ENCODE results near the gene CCER1.
A peak's percentile ranks its signal among the peaks of the same experiment; 100 is the strongest.

The CCER1 gene

DNA sequence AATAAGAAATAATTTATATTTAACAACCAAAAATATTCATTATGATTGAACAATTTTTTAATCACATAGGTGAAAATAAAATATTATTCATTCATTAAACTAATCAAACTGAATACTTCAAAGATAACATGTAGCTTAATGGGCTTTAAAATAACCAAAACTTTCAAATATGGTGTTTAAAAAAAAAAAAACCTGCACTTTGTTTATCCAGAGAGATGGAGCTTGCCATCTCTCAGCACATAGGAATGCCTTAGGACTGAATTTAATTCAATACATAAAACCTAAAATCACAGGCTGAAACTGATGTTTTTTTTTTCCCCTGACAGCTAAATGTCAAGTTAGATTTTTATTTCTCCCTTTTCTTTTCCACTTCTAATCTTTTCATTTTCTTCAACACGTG is 14.4 kb upstream of the CCER1 start:
- DNase-seq (ENCODE audit: low spot score) (no peak), FAIRE-seq (no peak)

DNA sequence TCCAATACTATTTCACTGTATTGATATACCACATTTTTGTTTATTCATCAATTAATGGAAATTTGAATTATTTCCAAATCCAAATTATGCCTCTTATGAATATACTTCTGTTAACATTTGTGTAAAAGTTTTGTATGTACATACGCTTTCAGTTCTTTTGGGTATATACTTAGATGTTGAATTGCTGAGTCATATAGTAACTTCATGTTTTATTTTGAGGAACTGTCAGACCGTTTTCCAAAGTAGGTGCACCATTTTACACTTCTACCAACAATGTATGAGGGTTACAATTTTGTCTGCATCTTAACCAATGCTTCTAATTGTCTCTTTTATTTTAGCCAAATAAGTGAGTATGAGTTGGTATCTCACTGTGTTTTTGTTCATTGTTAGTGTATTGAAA is 10.2 kb upstream of the CCER1 start:
- DNase-seq (ENCODE audit: low spot score) (no peak), FAIRE-seq (no peak)

DNA sequence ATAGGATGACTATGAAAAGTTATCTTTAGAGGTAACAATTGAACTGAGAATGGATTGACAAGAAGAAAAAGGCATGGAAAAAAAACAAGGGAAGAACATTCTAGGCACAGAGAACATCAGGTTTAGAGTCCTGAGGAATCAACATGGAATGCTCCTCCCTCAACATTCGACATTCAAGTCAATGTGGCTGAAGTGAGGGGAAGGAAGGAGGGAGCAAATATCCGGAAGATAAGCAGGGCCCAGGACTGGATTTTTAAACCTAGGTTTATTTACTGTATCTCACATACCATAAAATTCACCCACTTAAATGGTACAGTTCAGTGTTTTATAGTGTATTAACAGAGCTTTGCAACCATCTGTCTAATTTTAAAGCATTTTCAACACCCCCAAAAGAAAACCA is 9.6 kb upstream of the CCER1 start:
- no peak for FAIRE-seq

DNA sequence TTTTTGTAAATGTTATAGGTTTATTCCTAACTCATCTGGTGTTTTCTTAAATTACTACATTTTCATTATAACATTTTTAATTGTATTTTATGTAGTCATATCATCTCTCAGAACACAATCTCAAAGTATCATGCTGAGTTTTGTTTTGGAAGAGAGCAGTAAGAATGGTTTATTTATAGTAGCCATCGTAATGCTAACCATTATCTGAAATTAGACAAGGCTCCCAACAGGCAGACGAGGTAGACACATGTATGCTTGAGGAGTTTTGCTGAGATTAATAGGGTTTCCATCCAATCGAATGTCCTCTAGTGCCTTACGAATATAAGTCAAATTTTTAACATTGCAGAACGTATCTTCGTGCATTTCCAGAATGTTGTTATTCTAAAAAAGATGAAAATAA is 9.0 kb upstream of the CCER1 start:
- FAIRE-seq = no peak

More for the DNA sequence above, 9.6 kb upstream of the CCER1 start:
- no peak for DNase-seq (ENCODE audit: low spot score)

DNA sequence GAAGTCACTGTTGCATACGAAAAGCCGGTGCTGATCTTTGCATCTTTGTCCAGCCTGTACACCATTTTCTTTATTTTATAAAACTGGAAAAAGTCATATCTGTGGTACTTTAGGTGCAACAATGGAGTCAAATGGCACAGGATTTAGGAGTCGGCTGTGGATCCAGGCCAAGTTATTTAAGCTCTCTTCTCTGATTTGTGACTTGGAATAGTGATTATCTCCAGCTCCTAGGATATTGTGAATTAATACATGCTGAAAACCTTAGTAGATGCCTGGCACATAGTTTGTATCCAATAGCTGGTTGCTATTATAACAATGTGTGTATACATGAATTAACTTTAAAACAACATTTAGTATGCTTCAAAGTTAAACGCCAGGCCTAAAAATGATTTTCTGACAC is 6.2 kb upstream of the CCER1 start:
- FAIRE-seq (no peak), DNase-seq (ENCODE audit: low spot score) (no peak)

More for the DNA sequence above, 9.0 kb upstream of the CCER1 start:
- no peak for DNase-seq (ENCODE audit: low spot score)

DNA sequence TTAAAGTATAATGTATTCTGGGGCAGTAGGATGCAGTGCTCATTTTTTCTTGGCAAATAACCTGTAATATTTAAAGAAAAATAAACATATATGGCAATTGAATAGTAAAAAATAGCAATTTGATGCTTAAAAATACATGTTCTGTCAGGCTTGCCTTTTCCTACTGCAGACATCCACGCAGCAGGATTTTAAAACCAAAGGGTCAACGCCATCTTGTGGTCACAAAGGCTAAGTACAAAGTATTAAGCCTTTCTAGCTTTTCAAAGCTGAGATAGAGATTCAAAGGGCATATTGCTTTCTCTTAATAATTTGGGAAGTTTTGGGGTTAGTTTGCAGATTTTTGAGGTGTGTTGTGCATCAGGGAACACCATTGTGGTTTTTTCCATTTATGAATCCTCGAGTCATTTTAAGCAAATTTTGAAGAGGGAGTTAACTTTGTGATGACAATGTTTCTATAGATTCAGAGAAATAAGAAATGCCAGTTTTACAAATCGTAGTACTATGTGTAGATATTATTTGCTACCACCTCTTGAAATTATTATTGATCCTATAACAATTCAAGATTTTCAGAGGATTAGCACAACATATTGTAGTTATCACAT is 4.7 kb upstream of the CCER1 start:
- no peak for DNase-seq (ENCODE audit: low spot score)

DNA sequence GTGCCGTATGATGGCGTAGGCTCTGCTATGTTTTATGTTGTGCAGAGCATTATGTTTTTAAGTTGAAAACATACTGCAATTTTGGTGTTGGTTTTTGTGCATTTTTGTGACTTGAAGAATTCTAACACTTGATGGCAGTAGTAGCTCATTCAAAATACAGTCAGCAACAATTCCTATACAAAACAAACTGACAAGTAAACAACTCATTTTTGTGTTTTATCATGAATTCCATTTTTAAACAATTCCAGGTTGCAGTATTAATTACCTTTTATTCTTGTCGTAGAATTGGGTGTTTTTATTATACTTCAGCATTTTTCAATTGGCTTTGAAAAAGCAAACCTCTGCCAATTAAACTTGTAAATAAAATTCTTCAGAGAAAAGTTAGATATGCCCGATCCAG is 4.1 kb upstream of the CCER1 start:
- DNase-seq (ENCODE audit: low spot score) = no peak
- FAIRE-seq = no peak

More for the DNA sequence above, 4.7 kb upstream of the CCER1 start:
- FAIRE-seq = no peak

DNA sequence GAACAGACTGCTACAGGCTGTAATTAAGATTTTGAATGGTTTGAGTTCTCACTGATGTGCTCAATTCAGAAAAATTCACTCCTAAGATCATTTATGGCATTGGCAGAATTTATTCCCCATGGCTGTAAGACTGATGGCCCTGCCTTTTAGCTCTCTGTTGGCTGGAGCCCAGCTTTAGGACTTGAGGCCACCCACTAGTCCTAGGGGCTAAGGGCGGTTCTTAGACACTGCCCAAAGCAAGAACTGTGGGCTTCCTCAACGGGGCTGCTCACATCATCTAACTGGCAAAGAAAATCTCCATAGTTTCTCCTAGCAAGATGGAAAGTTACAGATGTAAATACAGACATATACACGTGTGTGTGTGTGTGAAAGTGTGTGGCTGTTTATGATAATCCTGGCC is 3.4 kb upstream of the CCER1 start:
- no peak for FAIRE-seq
- no peak for DNase-seq (ENCODE audit: low spot score)

DNA sequence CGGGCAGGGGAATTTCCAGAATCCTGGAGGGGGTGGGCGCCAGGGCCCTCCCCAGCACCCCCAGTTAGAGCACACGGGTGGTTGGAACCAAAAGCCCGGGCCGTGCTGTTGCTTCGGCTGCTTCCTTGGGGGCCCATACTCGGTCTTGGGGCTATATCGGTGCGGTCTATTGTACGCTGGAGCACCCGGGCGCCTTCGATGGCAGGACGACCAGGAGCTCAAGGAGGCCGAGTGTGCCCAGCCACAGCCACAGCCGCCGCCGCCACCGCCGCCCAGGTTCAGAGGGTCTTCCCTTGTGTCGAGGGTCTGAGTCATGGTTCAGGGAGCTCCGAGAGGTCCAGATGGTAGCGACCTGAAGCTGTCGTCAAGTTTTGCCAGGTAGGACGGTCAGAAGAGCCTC is 548 bp downstream of the CCER1 start:
- FAIRE-seq = no peak
- DNase-seq (ENCODE audit: low spot score) = no peak

DNA sequence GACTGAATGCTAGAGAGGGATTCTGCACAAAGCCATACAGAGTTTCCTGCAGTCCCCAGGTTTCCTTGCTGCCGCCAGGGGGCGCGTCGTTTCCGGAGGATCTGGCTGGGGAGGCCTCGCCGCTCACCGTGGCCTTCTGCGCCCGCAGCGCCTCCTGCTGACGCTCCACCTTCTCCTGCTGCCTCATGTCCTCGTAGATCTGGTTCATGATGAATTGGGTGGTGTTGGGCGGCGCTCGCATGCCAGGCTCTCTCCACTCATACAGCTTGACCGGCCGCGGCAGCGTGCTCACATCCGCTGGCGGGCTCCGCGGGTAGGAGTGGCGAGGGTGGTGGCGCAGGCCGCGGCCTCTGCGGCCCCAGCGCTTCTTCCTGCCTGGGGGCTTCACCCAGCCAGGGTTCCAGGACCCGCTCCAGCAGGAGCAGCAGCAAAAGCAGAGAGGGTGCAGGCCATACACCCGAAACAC is 987 bp downstream of the CCER1 start:
- DNase-seq (ENCODE audit: low spot score) (no peak), FAIRE-seq (no peak)

DNA sequence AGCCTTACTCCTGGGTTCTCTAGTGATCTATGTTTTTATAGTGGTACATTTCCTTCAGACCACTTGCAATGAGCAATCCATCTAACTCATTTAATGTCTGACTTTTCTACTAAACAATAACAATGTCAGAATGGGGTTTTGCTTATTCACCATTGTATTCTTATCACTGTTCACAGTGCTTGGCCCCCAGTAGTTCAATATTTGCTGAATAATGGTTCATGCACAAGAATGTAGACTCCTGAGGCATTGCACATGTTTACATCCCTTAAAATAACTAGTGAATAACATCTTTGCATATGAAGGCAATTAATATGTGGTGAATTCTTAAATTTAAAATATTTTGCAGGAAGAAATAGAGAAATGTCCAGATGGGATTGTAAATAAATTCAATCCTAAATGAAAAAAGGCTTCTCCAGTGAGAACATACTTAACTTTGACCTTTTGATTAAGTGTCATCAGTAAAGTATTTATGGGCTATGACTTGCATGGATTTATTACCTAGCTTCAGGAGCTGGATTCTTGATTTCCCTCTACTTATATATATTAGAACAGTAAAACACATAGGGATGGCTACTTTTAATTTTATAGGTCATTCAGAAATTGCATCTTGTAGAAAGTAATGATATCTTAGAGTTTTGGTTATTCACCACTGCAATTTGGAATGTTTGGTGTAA is 3.4 kb downstream of the CCER1 start:
- FAIRE-seq = no peak

DNA sequence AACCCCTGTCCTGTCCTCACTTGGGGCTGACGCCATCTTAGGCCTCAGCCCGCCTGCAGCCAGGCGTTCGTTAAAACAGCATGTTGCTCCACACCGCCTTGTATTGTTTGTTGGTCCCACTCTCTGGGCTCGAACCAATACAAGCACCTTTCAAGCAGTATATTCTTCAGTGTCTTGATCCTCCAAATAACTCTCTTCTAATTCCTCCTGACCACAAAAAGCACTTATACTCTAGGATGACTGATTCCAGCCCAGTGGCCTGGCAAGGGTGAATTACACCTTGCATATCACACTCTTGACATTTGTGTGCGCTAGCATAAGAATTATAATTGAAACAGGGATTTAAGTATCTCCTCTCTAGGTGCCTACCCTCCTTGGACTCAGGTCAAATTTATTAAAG is 7.1 kb downstream of the CCER1 start:
- FAIRE-seq (no peak), DNase-seq (ENCODE audit: low spot score) (no peak)

More for the DNA sequence above, 3.4 kb downstream of the CCER1 start:
- DNase-seq (ENCODE audit: low spot score) = no peak

DNA sequence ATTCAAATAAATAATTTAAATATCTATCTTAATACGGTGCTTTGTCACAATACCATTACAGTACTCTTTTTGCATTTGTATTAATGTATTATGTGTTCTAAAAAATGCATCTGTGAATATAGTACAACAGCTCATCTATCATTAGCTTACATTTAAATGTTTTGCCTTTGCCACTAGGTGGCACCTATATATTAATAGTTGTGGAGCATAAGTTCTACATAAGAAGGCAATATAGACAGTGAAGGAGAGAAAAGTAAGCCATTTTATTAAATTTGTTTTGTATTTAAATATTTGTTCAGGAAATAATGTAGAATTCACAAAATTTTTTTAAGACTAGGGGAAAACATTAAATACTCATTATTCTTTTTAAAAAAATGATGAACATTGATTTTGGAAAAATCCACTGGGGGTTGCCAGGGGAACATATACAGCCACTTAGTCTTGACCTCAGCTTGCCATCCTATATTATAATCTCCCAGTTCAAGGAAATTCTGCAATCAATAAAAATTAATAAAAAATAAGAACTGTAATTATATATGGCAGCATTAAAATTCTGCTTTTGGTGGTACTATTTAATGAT is 9.8 kb downstream of the CCER1 start:
- DNase-seq (ENCODE audit: low spot score) (peak; percentile 6), FAIRE-seq (no peak)

DNA sequence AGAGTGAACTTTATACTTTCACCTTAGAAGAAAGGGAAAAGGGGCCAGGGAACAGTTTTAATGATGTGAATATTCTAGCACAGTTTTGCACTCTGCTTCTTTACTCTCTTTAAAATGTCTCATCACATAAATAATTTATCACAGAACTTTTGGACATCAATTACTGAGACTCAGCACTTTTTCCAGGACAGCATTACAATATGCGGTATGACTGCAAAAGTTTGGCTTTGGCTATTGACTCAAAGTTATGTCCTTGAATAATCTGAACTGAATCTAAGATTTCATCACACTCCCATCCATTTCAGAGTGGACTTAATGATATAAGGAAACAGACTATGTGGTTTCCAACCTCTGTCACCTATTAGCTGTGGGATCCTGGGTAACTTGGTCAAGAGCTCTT is 11.7 kb downstream of the CCER1 start:
- no peak for DNase-seq (ENCODE audit: low spot score)
- no peak for FAIRE-seq

DNA sequence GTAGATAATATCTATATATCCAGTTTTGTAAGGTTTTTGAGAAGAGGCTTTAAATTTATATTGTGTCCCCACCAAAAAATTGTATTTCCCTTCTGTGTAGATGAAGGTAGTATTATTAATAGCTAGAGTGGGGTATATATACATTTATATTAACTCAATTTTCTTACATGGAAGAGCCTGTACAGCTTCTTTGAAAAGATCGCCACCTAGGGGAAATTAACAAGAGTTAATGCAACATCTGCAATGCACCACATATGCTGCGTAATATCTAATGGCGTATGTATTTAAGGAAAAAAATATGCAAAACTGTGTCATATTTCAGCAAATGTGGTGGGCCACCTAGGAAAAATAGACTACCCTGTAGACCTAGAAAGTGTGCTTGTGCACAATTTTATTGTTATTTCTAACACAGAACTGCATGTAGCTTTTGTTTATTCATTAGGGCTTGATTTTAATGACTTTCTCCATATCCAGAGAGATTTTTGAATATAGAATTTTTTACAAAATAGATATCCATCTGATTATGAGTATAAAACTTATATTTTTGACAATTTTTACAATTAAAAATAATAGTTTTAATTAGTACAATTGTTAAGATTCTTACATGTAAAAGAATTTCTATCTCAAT is 14.0 kb downstream of the CCER1 start:
- DNase-seq (ENCODE audit: low spot score) = peak; percentile 10
- FAIRE-seq = no peak

DNA sequence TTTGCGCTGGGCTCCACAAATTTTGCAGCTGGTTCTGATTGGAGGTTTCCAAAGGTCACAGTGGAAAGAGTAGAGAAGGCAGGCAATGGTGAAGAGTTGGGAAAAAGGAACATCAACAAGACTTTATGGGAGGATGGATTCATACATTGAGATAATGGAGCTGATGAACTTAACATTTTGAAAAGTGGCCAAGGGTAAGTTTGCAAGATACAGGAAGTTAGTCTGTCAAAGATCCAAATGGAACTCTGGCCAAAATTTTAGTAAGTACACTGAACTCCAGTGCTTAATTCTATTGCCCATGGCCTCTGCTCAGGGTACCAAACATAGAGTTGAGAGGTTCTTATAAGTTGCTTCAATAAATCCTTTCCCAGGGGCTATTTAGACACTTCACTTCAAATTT is 15.6 kb downstream of the CCER1 start:
- DNase-seq (ENCODE audit: low spot score) (no peak), FAIRE-seq (no peak)

DNA sequence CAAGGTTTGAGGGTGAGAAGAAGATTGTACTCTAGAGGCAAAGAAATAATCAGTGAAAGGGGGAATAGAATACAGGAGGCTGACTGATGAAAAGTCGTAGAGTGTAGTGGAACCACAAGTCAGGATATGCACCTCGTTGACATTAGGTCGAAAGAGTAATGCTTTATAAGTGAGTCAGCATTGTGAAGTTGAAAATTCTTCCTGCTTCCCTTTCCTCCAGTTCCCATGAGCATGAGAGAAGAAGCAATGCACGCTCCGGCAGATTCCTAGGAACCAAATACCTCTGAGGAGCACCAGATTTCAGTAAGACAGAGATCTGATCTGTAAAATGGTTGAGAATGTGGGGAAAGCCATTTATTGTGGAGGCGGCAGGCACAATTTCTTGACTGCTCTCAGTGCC is 16.5 kb downstream of the CCER1 start:
- FAIRE-seq = no peak
- peak; percentile 29 for DNase-seq (ENCODE audit: low spot score)

DNA sequence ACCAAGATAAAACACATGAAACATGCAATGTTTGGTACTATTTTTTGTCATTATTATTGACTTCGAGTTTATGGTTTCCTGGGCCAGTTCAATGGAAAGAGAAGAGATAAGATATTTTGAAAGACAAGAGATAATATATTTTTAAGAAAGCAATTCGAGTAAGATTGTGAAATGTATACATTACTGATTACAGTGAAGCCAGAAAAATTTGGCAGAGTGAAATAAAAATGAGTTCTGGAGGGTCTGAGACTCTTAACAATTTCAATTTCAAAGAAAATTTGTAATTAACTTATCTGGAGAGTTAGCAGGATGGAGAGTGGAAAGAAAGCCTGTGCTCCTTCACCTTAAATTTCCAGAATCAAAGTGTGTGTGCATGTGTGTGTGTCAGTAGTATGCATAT is 17.3 kb downstream of the CCER1 start:
- no peak for DNase-seq (ENCODE audit: low spot score)
- no peak for FAIRE-seq

DNA sequence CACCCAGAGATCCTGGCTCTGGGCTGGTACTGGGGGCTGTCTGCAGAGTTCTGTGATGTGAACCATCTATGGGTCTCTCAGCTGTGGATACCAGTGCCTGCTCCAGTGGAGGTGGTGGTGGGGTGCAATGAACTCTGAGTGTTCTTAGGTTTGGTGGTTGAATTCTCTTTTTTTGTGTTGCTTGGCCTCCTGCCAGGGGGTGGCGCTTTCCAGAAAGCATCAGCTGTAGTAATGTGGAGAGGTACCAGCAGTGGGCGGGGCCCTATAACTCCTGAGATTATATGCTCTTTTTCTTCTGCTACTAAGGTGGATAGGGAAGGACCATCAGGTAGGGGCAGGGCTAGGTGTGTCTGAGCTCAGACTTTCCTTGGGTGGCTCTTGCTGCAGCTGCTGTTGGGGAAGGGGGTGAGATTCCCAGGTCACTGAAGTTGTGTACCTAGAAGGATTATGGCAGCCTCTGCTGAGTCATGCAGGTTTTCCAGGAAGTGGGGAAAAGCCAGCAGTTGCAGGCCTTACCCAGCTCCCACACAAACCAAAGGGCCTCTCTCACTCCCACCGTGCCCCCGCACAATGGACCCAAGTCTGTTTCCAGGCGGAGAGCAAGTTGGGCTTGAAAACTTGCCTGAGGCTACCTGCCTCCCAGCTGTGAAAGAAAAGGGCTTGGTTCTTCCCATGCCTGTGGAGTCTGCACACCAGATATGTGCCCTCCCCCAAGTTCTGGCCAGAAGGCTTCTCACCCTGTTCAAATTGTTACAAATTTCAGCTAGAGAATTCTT is 18.6 kb downstream of the CCER1 start:
- FAIRE-seq (no peak), DNase-seq (ENCODE audit: low spot score) (no peak)

DNA sequence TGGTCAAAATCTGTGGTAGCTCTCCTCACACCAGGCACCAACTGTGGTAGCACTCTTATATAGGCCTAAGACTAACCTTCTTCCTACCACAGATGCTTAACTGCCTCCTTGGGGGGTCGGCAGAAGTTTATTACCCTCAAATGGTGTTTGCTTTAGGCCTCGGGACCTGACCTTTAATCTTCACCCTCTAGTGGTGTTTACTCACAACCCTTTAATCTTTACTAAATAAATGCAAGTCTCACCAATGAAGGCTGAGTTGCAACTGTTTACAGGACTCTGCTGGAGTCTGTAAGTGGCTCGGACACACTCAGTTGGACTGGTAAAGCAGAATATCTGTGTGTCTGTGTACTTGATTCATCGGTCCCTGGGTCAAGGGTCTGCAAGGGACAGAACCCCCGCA is 29.4 kb downstream of the CCER1 start:
- no peak for FAIRE-seq
- DNase-seq (ENCODE audit: low spot score) = no peak

DNA sequence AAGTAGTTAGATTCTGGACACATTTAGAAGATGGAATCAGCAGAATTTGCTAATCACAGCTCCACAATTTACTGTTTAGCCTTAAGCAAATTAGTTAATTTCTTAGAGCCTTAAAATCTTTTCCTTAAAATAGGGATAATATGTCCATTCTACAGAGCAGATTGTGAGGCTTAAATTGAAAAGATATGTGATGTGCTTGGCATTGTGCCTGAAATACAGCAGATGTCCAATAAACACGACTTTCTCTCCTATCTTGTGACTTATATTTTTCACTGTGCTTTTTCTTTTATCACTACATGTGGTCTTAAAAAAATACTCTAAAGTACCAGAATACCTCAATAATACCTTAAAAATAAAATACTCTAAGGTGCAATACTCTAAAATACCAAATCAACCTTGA is 30.6 kb downstream of the CCER1 start:
- DNase-seq (ENCODE audit: low spot score) (no peak), FAIRE-seq (no peak)

DNA sequence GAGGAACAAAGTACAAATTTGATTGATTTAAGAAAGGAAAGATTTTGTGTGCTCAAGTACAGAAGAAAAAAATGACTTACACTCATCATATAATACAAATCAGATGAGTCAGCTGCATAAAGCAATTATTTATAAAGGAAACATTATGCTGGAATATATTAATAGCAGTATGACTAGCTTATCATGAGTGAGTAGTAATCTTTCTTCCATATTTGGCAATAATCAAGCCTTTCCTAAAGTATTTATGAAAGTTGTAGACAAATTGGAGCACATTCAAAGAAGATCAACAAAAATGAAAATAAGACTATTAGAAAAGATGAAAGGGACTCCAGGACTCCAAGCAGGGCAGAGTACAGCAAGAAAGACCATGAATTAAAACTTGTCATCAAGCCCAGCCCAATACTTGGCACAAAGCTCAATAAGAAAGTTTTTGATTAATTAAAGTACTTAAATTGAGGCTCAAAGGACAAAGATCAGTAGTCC is 32.8 kb downstream of the CCER1 start:
- no peak for FAIRE-seq
- DNase-seq (ENCODE audit: low spot score) = no peak
